SK-N-SH (cell line): ENCODE data around the gene NPFF. TPM values are rescaled to one million over a fixed set of nuclear protein-coding genes. Genes with fewer than 3 reads are reported as not detected.

Experiments used
- CTCF ChIA-PET: fragments of 300-600, 350-600 bp; formaldehyde crosslinking; extraction: SDS; loops from one replicate; lab custom pipeline; 2021; lab: Yijun Ruan, JAX
- POLR2A ChIA-PET: fragments of 350-600 bp; sonication (Branson Sonifier 250); formaldehyde crosslinking; extraction: SDS; loops from one replicate; lab custom pipeline; 2020; ENCODE audit warnings: antibody characterized with exemption, inconsistent platforms; lab: Yijun Ruan, JAX
- DNase-seq: peaks from one replicate; pipeline ENCODE4 v3.0.0; 2012
- H2AFZ ChIP-seq: fragments of 200-600 bp; sonication (generic); 2 replicates; pipeline ENCODE4 v1.8.1; 2016; ENCODE audit warnings: antibody characterized with exemption, mild to moderate bottlenecking, low read depth
- H3F3A ChIP-seq: fragments of 200-600 bp; sonication (generic); replicated peaks from 2 replicates; pipeline ENCODE3; 2016; ENCODE audit warnings: antibody characterized with exemption, mild to moderate bottlenecking; ENCODE audit not compliant: insufficient read depth
- H3K27ac ChIP-seq, 2 experiments: fragments of 200-500 bp in 1 of 2; fragments of 200-600 bp in 1 of 2; sonication (Bioruptor generic) in 1 of 2; sonication (generic), shearing (Covaris generic) in 1 of 2; 2 replicates each; pipeline versions ENCODE4 v1.5.1 to v1.6.1; 2014 to 2016; ENCODE audit warnings: low read depth in 2 of 2, inconsistent platforms in 1 of 2, low read length in 1 of 2, mild to moderate bottlenecking in 1 of 2, mixed read lengths in 1 of 2
- H3K27me3 ChIP-seq: fragments of 200-600 bp; sonication (generic), shearing (Covaris generic); 2 replicates; pipeline ENCODE4 v1.6.1; 2016; ENCODE audit warnings: mixed run types; ENCODE audit not compliant: insufficient read depth
- H3K36me3 ChIP-seq, 2 experiments: fragments of 200-500 bp in 1 of 2; fragments of 200-600 bp in 1 of 2; sonication (Bioruptor generic) in 1 of 2; sonication (generic) in 1 of 2; replicated peaks in 1 of 2; 2 replicates each; pipeline versions ENCODE3 to v1.5.1; 2014 to 2016; ENCODE audit warnings: low read length in 1 of 2, mild to moderate bottlenecking in 1 of 2; ENCODE audit not compliant: insufficient read depth in 2 of 2, control insufficient read depth in 1 of 2
- H3K4me1 ChIP-seq, 2 experiments: fragments of 200-500 bp in 1 of 2; fragments of 200-600 bp in 1 of 2; sonication (Bioruptor generic) in 1 of 2; sonication (generic), shearing (Covaris generic) in 1 of 2; 2 replicates each; pipeline versions ENCODE4 v1.5.1 to v1.6.1; 2014 to 2016; ENCODE audit warnings: low read depth in 1 of 2, low read length in 1 of 2, mixed run types in 1 of 2; ENCODE audit not compliant: insufficient read depth in 2 of 2, control insufficient read depth in 1 of 2
- H3K4me2 ChIP-seq: fragments of 200-600 bp; sonication (generic), shearing (Covaris generic); 2 replicates; pipeline ENCODE4 v1.6.1; 2017; ENCODE audit warnings: mixed run types
- H3K4me3 ChIP-seq, 2 experiments: fragments of 200-500 bp in 1 of 2; fragments of 200-600 bp in 1 of 2; sonication (Bioruptor generic) in 1 of 2; sonication (generic), shearing (Covaris generic) in 1 of 2; 2 replicates each; pipeline versions ENCODE4 v1.5.1 to v1.8.1; 2014 to 2016; ENCODE audit warnings: low read depth in 2 of 2, inconsistent platforms in 1 of 2, low read length in 1 of 2, mild to moderate bottlenecking in 1 of 2, mixed read lengths in 1 of 2, moderate library complexity in 1 of 2
- H3K79me2 ChIP-seq: fragments of 200-600 bp; sonication (generic); 2 replicates; pipeline ENCODE4 v1.8.1; 2017; ENCODE audit warnings: mild to moderate bottlenecking; ENCODE audit not compliant: insufficient read depth
- H3K9ac ChIP-seq: fragments of 200-600 bp; sonication (generic); 2 replicates; pipeline ENCODE4 v1.6.1; 2017; ENCODE audit warnings: mixed run types
- H3K9me2 ChIP-seq: fragments of 200-600 bp; sonication (generic); 2 replicates; pipeline ENCODE4 v1.6.1; 2017; ENCODE audit warnings: mixed run types
- H3K9me3 ChIP-seq: fragments of 200-600 bp; sonication (generic); 2 replicates; pipeline ENCODE4 v1.6.1; 2017; ENCODE audit warnings: mixed run types, mild to moderate bottlenecking, moderate library complexity
- H4K20me1 ChIP-seq: fragments of 200-600 bp; sonication (generic); 2 replicates; pipeline ENCODE4 v1.6.1; 2017; ENCODE audit warnings: mild to moderate bottlenecking, mixed run types; ENCODE audit not compliant: insufficient read depth
- CHD2 ChIP-seq: fragments of 150-350 bp; IDR thresholded peaks from 2 replicates; pipeline ENCODE4 v1.6.1; 2018; ENCODE audit warnings: low read length; ENCODE audit not compliant: partially characterized antibody
- EZH2phosphoT487 ChIP-seq: fragments of 200-600 bp; sonication (generic); IDR thresholded peaks from 2 replicates; pipeline ENCODE4 v1.6.1; 2017; ENCODE audit warnings: low read depth, mixed run types, mild to moderate bottlenecking, antibody characterized with exemption, moderate library complexity, borderline replicate concordance
- FOSL2 ChIP-seq: IDR thresholded peaks from 2 replicates; pipeline ENCODE4 v1.4.0; 2012; ENCODE audit warnings: low read depth, mild to moderate bottlenecking, moderate library complexity, borderline replicate concordance
- FOXJ3 ChIP-seq: sonication (generic); formaldehyde crosslinking; IDR thresholded peaks from 2 replicates; pipeline ENCODE4 v1.5.1; 2020; ENCODE audit warnings: mild to moderate bottlenecking, missing genetic modification reagents
- FOXM1 ChIP-seq: IDR thresholded peaks from 2 replicates; pipeline ENCODE4 v1.4.0; 2012; ENCODE audit warnings: low read depth, mild to moderate bottlenecking
- GABPA ChIP-seq: IDR thresholded peaks from 2 replicates; pipeline ENCODE4 v1.4.0; 2012; ENCODE audit warnings: low read depth, mild to moderate bottlenecking
- JUND ChIP-seq: IDR thresholded peaks from 2 replicates; pipeline ENCODE4 v1.4.0; 2012
- NFIC ChIP-seq: IDR thresholded peaks from 2 replicates; pipeline ENCODE4 v1.4.0; 2012; ENCODE audit warnings: borderline replicate concordance
- NRF1 ChIP-seq: IDR thresholded peaks from 2 replicates; pipeline ENCODE4 v1.6.1; 2012; ENCODE audit warnings: low read depth, mild to moderate bottlenecking, low read length
- TAF1 ChIP-seq: IDR thresholded peaks from 2 replicates; pipeline ENCODE4 v1.6.1; 2012; ENCODE audit warnings: low read depth, mild to moderate bottlenecking, low read length, moderate library complexity, borderline replicate concordance
- TEAD4 ChIP-seq: IDR thresholded peaks from 2 replicates; pipeline ENCODE4 v1.4.0; 2012; ENCODE audit warnings: mild to moderate bottlenecking, borderline replicate concordance; ENCODE audit not compliant: insufficient read depth
- YY1 ChIP-seq: IDR thresholded peaks from 2 replicates; pipeline ENCODE4 v1.4.0; 2012; ENCODE audit warnings: low read depth, mild to moderate bottlenecking
- WGBS: methylation state at CpG from one replicate; pipeline ENCODE4 v1.1.6; 2017; ENCODE audit warnings: low lambda C conversion rate; 5-methylcytosine and 5-hydroxymethylcytosine counted together
- polyA plus RNA-seq, 3 experiments: library from polyadenylated mRNA; depleted of rRNA; stranded (reverse); fragments of >200 nt; gene quantifications; 2 replicates each; pipeline ENCODE4 v1.2.3, GENCODE V29; 2012
- TF ChIP-seq, protein P1 (sequence below): IDR thresholded peaks from 2 replicates; pipeline ENCODE4; 2012
- TF ChIP-seq, protein P2 (sequence below): fragments of 150-350 bp; IDR thresholded peaks from 2 replicates; pipeline ENCODE4 v1.6.1; 2017; ENCODE audit warnings: antibody characterized with exemption, low read length, low read depth, borderline replicate concordance
- TF ChIP-seq, protein P3 (sequence below): IDR thresholded peaks from 2 replicates; pipeline ENCODE4 v1.4.0; 2012; ENCODE audit warnings: low read depth
- TF ChIP-seq, protein P4 (sequence below): IDR thresholded peaks from 2 replicates; pipeline ENCODE4 v1.4.0; 2012; ENCODE audit warnings: low read depth, borderline replicate concordance

Gene NPFF
- polyA plus RNA-seq, 1 of the 3 experiments (the other 2 are of a cell fraction): 0.13 TPM

DNA sequence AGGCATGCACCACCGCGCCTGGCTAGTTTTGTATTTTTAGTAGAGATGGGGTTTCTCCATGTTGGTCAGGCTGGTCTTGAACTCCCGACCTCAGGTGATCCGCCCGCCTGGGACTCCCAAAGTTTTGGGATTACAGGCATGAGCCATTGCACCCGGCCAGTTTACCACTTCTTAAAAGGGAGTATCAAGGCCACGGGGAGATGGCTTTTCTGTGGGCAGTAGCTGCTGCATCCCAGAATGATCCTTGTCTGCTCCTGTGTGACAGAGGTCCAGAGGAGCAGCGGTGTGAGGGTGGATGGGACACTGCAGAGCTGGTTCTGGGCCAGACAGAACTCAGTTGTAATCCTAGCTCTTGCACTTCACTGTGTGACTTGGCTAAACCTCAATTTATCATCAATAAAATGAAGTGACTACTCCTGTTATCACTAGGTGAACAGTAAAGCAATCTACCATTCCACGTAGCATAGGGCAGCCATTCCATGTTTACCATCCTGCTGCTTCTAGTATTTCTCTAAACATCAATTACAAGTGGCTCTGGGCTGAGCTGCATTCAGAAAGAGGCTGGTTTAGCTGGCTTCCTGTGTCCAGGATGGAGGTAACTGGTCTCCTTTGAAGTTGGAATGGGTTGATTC lies 3.0 kb upstream of the NPFF start:
- Histone ChIP-seq H2AFZ (no peak overlapping the region), H3K9ac (no peak overlapping the region), H3K9me2 (no peaks in the 10 kb centered on the region), H3K27me3 (no peaks in the 10 kb centered on the region), H3K9me3 (no peaks in the 10 kb centered on the region), H3F3A (peaks cover 30% of the 10 kb centered on the region), H3K4me1 (peaks cover 0 to 12% of the 10 kb centered on the region in 2 experiments; a peak in 3 of 4 replicates), H3K79me2 (no peaks in the 10 kb centered on the region; the same call in 1 of the 2 replicates), H3K36me3 (peaks cover 30 to 58% of the 10 kb centered on the region in 2 experiments), H3K4me3 (no peak overlapping the region), H4K20me1 (no peaks in the 10 kb centered on the region), H3K4me2 (no peak overlapping the region), H3K27ac (no peak overlapping the region)
- ChIA-PET CTCF (interaction anchor here (0.7 to 4.0 kb wide), 9 partner anchors 11 to 297 kb away, joined by 3 to 25 read pairs (median 16); partner anchors contain the start of genes AAAS and MAP3K12), POLR2A (no interaction called here)
- WGBS: 89% methylated on average over 9 of the region's 9 CpGs
- TF ChIP-seq CHD2: no peak
- TF ChIP-seq, protein P1, sequence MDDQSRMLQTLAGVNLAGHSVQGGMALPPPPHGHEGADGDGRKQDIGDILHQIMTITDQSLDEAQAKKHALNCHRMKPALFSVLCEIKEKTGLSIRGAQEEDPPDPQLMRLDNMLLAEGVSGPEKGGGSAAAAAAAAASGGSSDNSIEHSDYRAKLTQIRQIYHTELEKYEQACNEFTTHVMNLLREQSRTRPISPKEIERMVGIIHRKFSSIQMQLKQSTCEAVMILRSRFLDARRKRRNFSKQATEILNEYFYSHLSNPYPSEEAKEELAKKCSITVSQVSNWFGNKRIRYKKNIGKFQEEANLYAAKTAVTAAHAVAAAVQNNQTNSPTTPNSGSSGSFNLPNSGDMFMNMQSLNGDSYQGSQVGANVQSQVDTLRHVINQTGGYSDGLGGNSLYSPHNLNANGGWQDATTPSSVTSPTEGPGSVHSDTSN: no peak
- no peak for TF ChIP-seq TEAD4
- no peak for TF ChIP-seq YY1
- TF ChIP-seq FOXM1: no peak
- TF ChIP-seq, protein P2, sequence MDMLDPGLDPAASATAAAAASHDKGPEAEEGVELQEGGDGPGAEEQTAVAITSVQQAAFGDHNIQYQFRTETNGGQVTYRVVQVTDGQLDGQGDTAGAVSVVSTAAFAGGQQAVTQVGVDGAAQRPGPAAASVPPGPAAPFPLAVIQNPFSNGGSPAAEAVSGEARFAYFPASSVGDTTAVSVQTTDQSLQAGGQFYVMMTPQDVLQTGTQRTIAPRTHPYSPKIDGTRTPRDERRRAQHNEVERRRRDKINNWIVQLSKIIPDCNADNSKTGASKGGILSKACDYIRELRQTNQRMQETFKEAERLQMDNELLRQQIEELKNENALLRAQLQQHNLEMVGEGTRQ: no peak
- TF ChIP-seq, protein P3, sequence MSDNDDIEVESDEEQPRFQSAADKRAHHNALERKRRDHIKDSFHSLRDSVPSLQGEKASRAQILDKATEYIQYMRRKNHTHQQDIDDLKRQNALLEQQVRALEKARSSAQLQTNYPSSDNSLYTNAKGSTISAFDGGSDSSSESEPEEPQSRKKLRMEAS: no peak
- no peak for TF ChIP-seq TAF1
- no peak for TF ChIP-seq NRF1
- no peak for TF ChIP-seq JUND
- TF ChIP-seq, protein P4, sequence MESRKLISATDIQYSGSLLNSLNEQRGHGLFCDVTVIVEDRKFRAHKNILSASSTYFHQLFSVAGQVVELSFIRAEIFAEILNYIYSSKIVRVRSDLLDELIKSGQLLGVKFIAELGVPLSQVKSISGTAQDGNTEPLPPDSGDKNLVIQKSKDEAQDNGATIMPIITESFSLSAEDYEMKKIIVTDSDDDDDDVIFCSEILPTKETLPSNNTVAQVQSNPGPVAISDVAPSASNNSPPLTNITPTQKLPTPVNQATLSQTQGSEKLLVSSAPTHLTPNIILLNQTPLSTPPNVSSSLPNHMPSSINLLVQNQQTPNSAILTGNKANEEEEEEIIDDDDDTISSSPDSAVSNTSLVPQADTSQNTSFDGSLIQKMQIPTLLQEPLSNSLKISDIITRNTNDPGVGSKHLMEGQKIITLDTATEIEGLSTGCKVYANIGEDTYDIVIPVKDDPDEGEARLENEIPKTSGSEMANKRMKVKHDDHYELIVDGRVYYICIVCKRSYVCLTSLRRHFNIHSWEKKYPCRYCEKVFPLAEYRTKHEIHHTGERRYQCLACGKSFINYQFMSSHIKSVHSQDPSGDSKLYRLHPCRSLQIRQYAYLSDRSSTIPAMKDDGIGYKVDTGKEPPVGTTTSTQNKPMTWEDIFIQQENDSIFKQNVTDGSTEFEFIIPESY: no peak
- no peak for TF ChIP-seq EZH2phosphoT487
- no peak for TF ChIP-seq GABPA
- TF ChIP-seq FOSL2: no peak
- TF ChIP-seq FOXJ3 (CRISPR knock-in tag): no peak
- TF ChIP-seq NFIC: no peak
- no peak for DNase-seq
